DMS153 treated with DMSO at 0.1 percent for 48 hours (cell line): Measurements from ENCODE around the gene SUSD4.

Source experiments
- DNase-seq: peaks from one replicate; lab custom pipeline; 2025; ENCODE audit not compliant: unreplicated experiment; lab: John Stamatoyannopoulos, UW

Gene SUSD4

GRCh38 chr1:223331301-223331700, 32.7 kb downstream of the SUSD4 start:
- no peak for DNase-seq

GRCh38 chr1:223330466-223330865, 33.5 kb downstream of the SUSD4 start:
- no peak for DNase-seq

GRCh38 chr1:223329664-223330415, 34.1 kb downstream of the SUSD4 start:
- no peak for DNase-seq

- DNase-seq, result no peak
Observed at GRCh38 chr1:223329252-223329651, 34.7 kb downstream of the SUSD4 start.

- no peak for DNase-seq
Observed at GRCh38 chr1:223328566-223328965, 35.4 kb downstream of the SUSD4 start.

- DNase-seq, result no peak
Observed at GRCh38 chr1:223326776-223327175, 37.2 kb downstream of the SUSD4 start.

- DNase-seq, result no peak
Observed at GRCh38 chr1:223323491-223324484, 40.2 kb downstream of the SUSD4 start.

GRCh38 chr1:223322868-223323267, 41.1 kb downstream of the SUSD4 start:
- DNase-seq, result no peak

GRCh38 chr1:223320959-223321358, 43.0 kb downstream of the SUSD4 start:
- DNase-seq, result no peak

- DNase-seq, result no peak
Observed at GRCh38 chr1:223319905-223320580, 43.9 kb downstream of the SUSD4 start.

GRCh38 chr1:223319398-223319797, 44.6 kb downstream of the SUSD4 start:
- no peak for DNase-seq

GRCh38 chr1:223316082-223316481, 47.9 kb downstream of the SUSD4 start:
- DNase-seq, result no peak

- no peak for DNase-seq
Observed at GRCh38 chr1:223315665-223316064, 48.3 kb downstream of the SUSD4 start.

GRCh38 chr1:223313415-223313754, 50.6 kb downstream of the SUSD4 start:
- DNase-seq, result no peak

GRCh38 chr1:223312705-223313414, 51.1 kb downstream of the SUSD4 start:
- no peak for DNase-seq

- no peak for DNase-seq
Observed at GRCh38 chr1:223312273-223312672, 51.7 kb downstream of the SUSD4 start.

- DNase-seq, result no peak
Observed at GRCh38 chr1:223311826-223312225, 52.1 kb downstream of the SUSD4 start.

GRCh38 chr1:223308136-223308535, 55.8 kb downstream of the SUSD4 start:
- DNase-seq, result no peak

GRCh38 chr1:223307544-223307943, 56.4 kb downstream of the SUSD4 start:
- DNase-seq, result no peak

- DNase-seq, result no peak
Observed at GRCh38 chr1:223304931-223305330, 59.0 kb downstream of the SUSD4 start.

GRCh38 chr1:223301371-223301770, 62.6 kb downstream of the SUSD4 start:
- DNase-seq, result no peak
